Stimulated activated naive CD8-positive, alpha-beta T cell treated with anti-CD3 and anti-CD28 coated beads, Interleukin-15, Interleukin-2, amounts not matched to agents 100 ng/mL and 50 ng/mL, for 24 hours (primary cell): ENCODE data around the gene TPM1.
"Not testable (repeated sequence)": the region's sequence is repeated elsewhere in the genome, so short reads cannot be mapped to it uniquely, and the experiment has no call there.

Experiments
- H3K27ac Mint-ChIP-seq: one replicate; pipeline ENCODE4 v1.8.0; 2021; ENCODE audit warnings: mild to moderate bottlenecking, mixed read lengths
- H3K27me3 Mint-ChIP-seq: one replicate; pipeline ENCODE4 v1.8.0; 2021; ENCODE audit warnings: mixed read lengths
- H3K36me3 Mint-ChIP-seq: one replicate; pipeline ENCODE4 v1.8.0; 2021; ENCODE audit warnings: low read depth, mixed read lengths
- H3K4me1 Mint-ChIP-seq: one replicate; pipeline ENCODE4 v1.8.0; 2021; ENCODE audit warnings: low read depth, mixed read lengths
- H3K4me3 Mint-ChIP-seq: one replicate; pipeline ENCODE4 v1.8.0; 2021; ENCODE audit warnings: mild to moderate bottlenecking, mixed read lengths
- H3K9me3 Mint-ChIP-seq: one replicate; pipeline ENCODE4 v1.8.0; 2021; ENCODE audit warnings: mixed read lengths

TPM1 gene

GRCh38 chr15:63093486-63094205 lies 51.1 kb downstream of the TPM1 start:
- Mint-ChIP-seq H3K9me3 (no peaks in the 10 kb centered on the region), H3K27ac (no peak overlapping the region), H3K27me3 (no peaks in the 10 kb centered on the region), H3K4me1 (peaks cover 4% of the 10 kb centered on the region), H3K36me3 (no peaks in the 10 kb centered on the region), H3K4me3 (no peak overlapping the region)

- Mint-ChIP-seq H3K36me3 (no peaks in the 10 kb centered on the region), H3K9me3 (no peaks in the 10 kb centered on the region), H3K27ac (no peak overlapping the region), H3K27me3 (no peaks in the 10 kb centered on the region), H3K4me1 (peaks cover 4% of the 10 kb centered on the region), H3K4me3 (no peak overlapping the region)
Observed at GRCh38 chr15:63094495-63094931, 52.0 kb downstream of the TPM1 start.

- Mint-ChIP-seq H3K4me3 (no peak overlapping the region), H3K27ac (no peak overlapping the region), H3K27me3 (no peaks in the 10 kb centered on the region), H3K36me3 (no peaks in the 10 kb centered on the region), H3K9me3 (no peaks in the 10 kb centered on the region), H3K4me1 (peaks cover 4% of the 10 kb centered on the region)
Observed at GRCh38 chr15:63096178-63096577, 53.6 kb downstream of the TPM1 start.

- not testable (repeated sequence) for H3K36me3 Mint-ChIP-seq, H3K27me3 Mint-ChIP-seq, H3K4me1 Mint-ChIP-seq, H3K27ac Mint-ChIP-seq, H3K9me3 Mint-ChIP-seq, H3K4me3 Mint-ChIP-seq
Observed at GRCh38 chr15:63098901-63099300, 56.4 kb downstream of the TPM1 start.

GRCh38 chr15:63099581-63099980 lies 57.0 kb downstream of the TPM1 start:
- not testable (repeated sequence) for H3K4me1 Mint-ChIP-seq, H3K4me3 Mint-ChIP-seq, H3K27me3 Mint-ChIP-seq, H3K9me3 Mint-ChIP-seq, H3K27ac Mint-ChIP-seq, H3K36me3 Mint-ChIP-seq

- no peaks in the 10 kb centered on the region for H3K27me3 Mint-ChIP-seq
- H3K4me1 Mint-ChIP-seq: no peaks in the 10 kb centered on the region
- no peak overlapping the region for H3K4me3 Mint-ChIP-seq
- H3K27ac Mint-ChIP-seq: no peak overlapping the region
- H3K9me3 Mint-ChIP-seq: no peaks in the 10 kb centered on the region
- H3K36me3 Mint-ChIP-seq: no peaks in the 10 kb centered on the region
Observed at GRCh38 chr15:63103416-63103815, 60.9 kb downstream of the TPM1 start.

GRCh38 chr15:63104727-63105126 lies 62.2 kb downstream of the TPM1 start:
- no peak overlapping the region for H3K4me3 Mint-ChIP-seq
- no peaks in the 10 kb centered on the region for H3K4me1 Mint-ChIP-seq
- no peak overlapping the region for H3K27ac Mint-ChIP-seq
- no peaks in the 10 kb centered on the region for H3K27me3 Mint-ChIP-seq
- no peaks in the 10 kb centered on the region for H3K36me3 Mint-ChIP-seq
- no peaks in the 10 kb centered on the region for H3K9me3 Mint-ChIP-seq

GRCh38 chr15:63105354-63105753 lies 62.8 kb downstream of the TPM1 start:
- not testable (repeated sequence) for H3K4me3 Mint-ChIP-seq, H3K9me3 Mint-ChIP-seq, H3K27ac Mint-ChIP-seq

GRCh38 chr15:63107895-63108546 lies 65.5 kb downstream of the TPM1 start:
- H3K9me3 Mint-ChIP-seq: no peaks in the 10 kb centered on the region
- H3K36me3 Mint-ChIP-seq: no peaks in the 10 kb centered on the region
- H3K27me3 Mint-ChIP-seq: no peaks in the 10 kb centered on the region
- no peak overlapping the region for H3K27ac Mint-ChIP-seq
- H3K4me3 Mint-ChIP-seq: no peak overlapping the region
- no peaks in the 10 kb centered on the region for H3K4me1 Mint-ChIP-seq

More at GRCh38 chr15:63105354-63105753, 62.8 kb downstream of the TPM1 start:
- H3K4me1 Mint-ChIP-seq, H3K36me3 Mint-ChIP-seq, H3K27me3 Mint-ChIP-seq: not testable (repeated sequence)

GRCh38 chr15:63109498-63109897 lies 67.0 kb downstream of the TPM1 start:
- Mint-ChIP-seq H3K36me3 (no peaks in the 10 kb centered on the region), H3K4me3 (no peak overlapping the region), H3K9me3 (no peaks in the 10 kb centered on the region), H3K4me1 (no peaks in the 10 kb centered on the region), H3K27ac (no peak overlapping the region), H3K27me3 (no peaks in the 10 kb centered on the region)

- Mint-ChIP-seq H3K9me3 (no peaks in the 10 kb centered on the region), H3K4me1 (no peaks in the 10 kb centered on the region), H3K27ac (no peak overlapping the region), H3K27me3 (no peaks in the 10 kb centered on the region), H3K36me3 (no peaks in the 10 kb centered on the region), H3K4me3 (no peak overlapping the region)
Observed at GRCh38 chr15:63109920-63110319, 67.4 kb downstream of the TPM1 start.

GRCh38 chr15:63110428-63111026 lies 68.0 kb downstream of the TPM1 start:
- no peaks in the 10 kb centered on the region for H3K9me3 Mint-ChIP-seq
- H3K27ac Mint-ChIP-seq: no peak overlapping the region
- H3K27me3 Mint-ChIP-seq: no peaks in the 10 kb centered on the region
- no peak overlapping the region for H3K4me3 Mint-ChIP-seq
- H3K36me3 Mint-ChIP-seq: no peaks in the 10 kb centered on the region
- no peaks in the 10 kb centered on the region for H3K4me1 Mint-ChIP-seq

- Mint-ChIP-seq H3K9me3 (no peaks in the 10 kb centered on the region), H3K36me3 (no peaks in the 10 kb centered on the region), H3K4me1 (no peaks in the 10 kb centered on the region), H3K27me3 (no peaks in the 10 kb centered on the region), H3K4me3 (no peak overlapping the region), H3K27ac (no peak overlapping the region)
Observed at GRCh38 chr15:63111481-63111880, 68.9 kb downstream of the TPM1 start.

- Mint-ChIP-seq H3K36me3 (no peaks in the 10 kb centered on the region), H3K27ac (no peak overlapping the region), H3K4me3 (no peak overlapping the region), H3K4me1 (no peaks in the 10 kb centered on the region), H3K27me3 (no peaks in the 10 kb centered on the region), H3K9me3 (no peaks in the 10 kb centered on the region)
Observed at GRCh38 chr15:63112871-63113270, 70.3 kb downstream of the TPM1 start.

GRCh38 chr15:63114465-63114864 lies 71.9 kb downstream of the TPM1 start:
- Mint-ChIP-seq H3K9me3 (peaks cover 3% of the 10 kb centered on the region), H3K36me3 (no peaks in the 10 kb centered on the region), H3K27ac (no peak overlapping the region), H3K27me3 (no peaks in the 10 kb centered on the region), H3K4me3 (no peak overlapping the region), H3K4me1 (no peaks in the 10 kb centered on the region)
